Activated naive CD8-positive, alpha-beta T cell treated with anti-CD3 and anti-CD28 coated beads, Interleukin-2, amount 10 ng/mL, durations not matched to agents 7 days and 5 days (primary cell): ENCODE results near the gene MAPRE2. TPM values are rescaled to one million over a fixed set of nuclear protein-coding genes. Genes with fewer than 3 reads are reported as not detected.
A peak's percentile ranks its signal among the peaks of the same experiment; 100 is the strongest.
"Not testable (repeated sequence)": the region's sequence is repeated elsewhere in the genome, so short reads cannot be mapped to it uniquely, and the experiment has no call there.

Experiments
- ATAC-seq: fragments of 150-1000 bp; cut with Tn5 transposase; one replicate; pipeline ENCODE4 v1.10.0; 2021; ENCODE audit warnings: low read depth, moderate library complexity
- POLR2A ChIA-PET: fragments of 350-600 bp; sonication (Branson Sonifier 250); formaldehyde crosslinking; loops from one replicate; lab custom pipeline; 2021; ENCODE audit warnings: antibody characterized with exemption; lab: Charles Lee
- DNase-seq: peaks from one replicate; pipeline ENCODE4 v3.0.0; 2021
- H3K27ac Mint-ChIP-seq: one replicate; pipeline ENCODE4 v1.8.0; 2022; ENCODE audit warnings: mild to moderate bottlenecking, mixed read lengths
- H3K27me3 Mint-ChIP-seq: one replicate; pipeline ENCODE4 v1.8.0; 2022; ENCODE audit warnings: mild to moderate bottlenecking, moderate library complexity, mixed read lengths
- H3K36me3 Mint-ChIP-seq: one replicate; pipeline ENCODE4 v1.8.0; 2021; ENCODE audit warnings: mild to moderate bottlenecking, mixed read lengths
- H3K4me1 Mint-ChIP-seq: one replicate; pipeline ENCODE4 v1.8.0; 2021; ENCODE audit warnings: mixed read lengths
- H3K4me3 Mint-ChIP-seq: one replicate; pipeline ENCODE4 v1.8.0; 2022; ENCODE audit warnings: mild to moderate bottlenecking, moderate library complexity, mixed read lengths
- H3K9me3 Mint-ChIP-seq: one replicate; pipeline ENCODE4 v1.8.0; 2021; ENCODE audit warnings: mixed read lengths
- total RNA-seq, 2 experiments: library from RNA; stranded (reverse); gene quantifications; one replicate each; pipeline ENCODE4 v1.2.3, GENCODE V29; 2021

Gene MAPRE2
- total RNA-seq, 2 experiments from 2014 or later = 61.5 to 63.2 TPM

DNA sequence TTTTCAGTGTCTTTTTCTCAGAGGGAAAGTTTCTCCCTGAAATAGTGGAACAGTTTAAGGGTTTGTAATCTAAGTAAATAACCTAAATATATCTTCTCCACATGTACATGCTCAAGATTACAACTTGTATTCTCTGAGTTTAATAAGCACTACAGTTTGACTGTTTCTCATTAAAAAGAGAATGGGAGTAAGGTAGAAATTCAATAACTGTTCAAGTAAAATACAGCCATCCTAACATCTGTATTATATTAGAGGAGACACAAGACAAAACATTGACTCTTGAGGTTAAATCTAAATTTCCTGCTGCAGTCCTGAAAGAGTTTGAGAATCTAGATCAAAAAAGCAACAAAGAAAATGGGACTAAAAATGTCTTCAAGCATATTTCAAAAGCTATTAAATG lies 126.6 kb downstream of the MAPRE2 start:
- H3K9me3 Mint-ChIP-seq = no peaks in the 10 kb centered on the region

DNA sequence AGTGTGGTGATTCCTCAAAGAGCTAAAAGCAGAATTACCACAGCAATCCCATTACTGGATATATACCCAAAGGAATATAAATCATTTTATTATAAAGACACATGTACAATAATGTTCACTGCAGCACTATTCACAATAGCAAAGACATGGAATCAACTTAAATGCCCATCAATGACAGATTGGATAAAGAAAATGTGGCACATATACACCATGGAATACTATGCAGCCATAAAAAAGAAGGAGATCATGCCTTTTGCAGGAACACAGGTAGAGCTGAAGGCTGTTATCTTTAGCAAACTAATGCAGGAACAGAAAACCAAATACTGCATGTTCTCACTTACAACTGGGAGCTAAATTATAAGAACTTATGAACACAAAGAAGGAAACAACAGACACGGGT lies 129.1 kb downstream of the MAPRE2 start:
- H3K4me3 Mint-ChIP-seq, H3K27me3 Mint-ChIP-seq, DNase-seq, H3K9me3 Mint-ChIP-seq, H3K36me3 Mint-ChIP-seq, POLR2A ChIA-PET, H3K4me1 Mint-ChIP-seq, H3K27ac Mint-ChIP-seq, ATAC-seq: not testable (repeated sequence)

More for the DNA sequence above, 126.6 kb downstream of the MAPRE2 start:
- POLR2A ChIA-PET = no interaction called here
- no peak overlapping the region for H3K4me3 Mint-ChIP-seq
- ATAC-seq = no peak
- no peak overlapping the region for H3K27ac Mint-ChIP-seq
- no peak for DNase-seq
- H3K27me3 Mint-ChIP-seq = peaks cover 2% of the 10 kb centered on the region
- H3K4me1 Mint-ChIP-seq = peaks cover 3% of the 10 kb centered on the region
- H3K36me3 Mint-ChIP-seq = peaks cover 1% of the 10 kb centered on the region

DNA sequence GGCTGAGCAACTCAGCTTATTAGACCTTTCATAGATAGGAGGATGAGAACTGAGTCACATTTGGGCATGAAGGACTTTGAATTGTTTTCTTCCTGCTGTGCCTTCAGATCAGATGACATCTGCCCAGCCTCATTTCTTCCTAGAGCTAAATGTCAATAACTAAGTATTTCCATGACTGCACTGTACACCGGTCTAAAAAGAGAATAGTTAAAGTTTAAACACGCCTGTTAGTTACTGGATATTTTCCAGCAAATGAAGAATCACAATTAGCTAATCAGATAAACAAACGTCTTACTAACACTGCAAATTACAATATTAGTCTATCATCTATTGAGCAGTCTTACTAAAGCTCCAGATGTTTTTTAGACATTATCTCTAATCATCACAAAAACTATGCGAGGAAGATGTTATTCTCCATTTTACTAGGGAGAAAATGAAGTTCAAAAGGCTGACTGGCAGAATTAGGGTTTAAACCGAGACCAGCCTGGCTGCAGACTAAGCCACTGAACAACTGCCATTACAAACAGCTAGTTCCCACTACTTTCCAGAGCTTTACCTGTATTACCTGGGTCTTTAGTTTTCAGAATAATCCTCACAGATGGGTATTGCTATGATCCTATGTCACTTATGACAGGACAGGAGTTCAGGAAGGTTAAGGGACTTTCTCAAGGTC lies 130.2 kb downstream of the MAPRE2 start:
- Mint-ChIP-seq H3K27ac (no peak overlapping the region), H3K4me3 (no peak overlapping the region), H3K27me3 (no peaks in the 10 kb centered on the region), H3K9me3 (peaks cover 7% of the 10 kb centered on the region), H3K4me1 (peaks cover 8% of the 10 kb centered on the region), H3K36me3 (peaks cover 4% of the 10 kb centered on the region)
- ATAC-seq (no peak), DNase-seq (no peak)
- POLR2A ChIA-PET = interaction anchor here (0.6 kb wide), 1 partner anchor 119 kb away, joined by 3 read pairs; no protein-coding TSS in a partner anchor

DNA sequence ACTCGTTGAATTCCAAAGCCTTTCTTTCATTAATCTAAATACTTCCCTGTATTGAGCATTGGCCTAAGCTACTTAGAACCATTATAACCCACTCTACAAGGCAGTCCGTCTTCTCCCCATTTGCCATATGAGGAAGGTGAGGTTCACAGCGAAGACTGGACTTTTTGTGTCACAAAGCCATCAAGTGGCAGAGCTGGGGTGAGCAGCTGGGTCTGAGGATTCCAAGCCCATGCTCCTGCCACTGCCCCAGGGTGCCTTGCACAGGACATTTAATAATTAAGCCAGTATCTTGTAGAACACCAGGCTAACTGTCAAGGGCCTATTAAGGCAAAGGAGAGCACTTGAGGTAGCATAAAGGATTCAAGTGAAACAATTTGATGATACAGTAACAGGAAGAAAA lies 130.8 kb downstream of the MAPRE2 start:
- POLR2A ChIA-PET = no interaction called here
- no peak overlapping the region for H3K4me3 Mint-ChIP-seq
- peaks cover 7% of the 10 kb centered on the region for H3K36me3 Mint-ChIP-seq
- ATAC-seq (no peak), DNase-seq (no peak)
- H3K27me3 Mint-ChIP-seq = no peaks in the 10 kb centered on the region
- H3K27ac Mint-ChIP-seq = no peak overlapping the region
- H3K9me3 Mint-ChIP-seq = peaks cover 10% of the 10 kb centered on the region
- peaks cover 8% of the 10 kb centered on the region for H3K4me1 Mint-ChIP-seq

DNA sequence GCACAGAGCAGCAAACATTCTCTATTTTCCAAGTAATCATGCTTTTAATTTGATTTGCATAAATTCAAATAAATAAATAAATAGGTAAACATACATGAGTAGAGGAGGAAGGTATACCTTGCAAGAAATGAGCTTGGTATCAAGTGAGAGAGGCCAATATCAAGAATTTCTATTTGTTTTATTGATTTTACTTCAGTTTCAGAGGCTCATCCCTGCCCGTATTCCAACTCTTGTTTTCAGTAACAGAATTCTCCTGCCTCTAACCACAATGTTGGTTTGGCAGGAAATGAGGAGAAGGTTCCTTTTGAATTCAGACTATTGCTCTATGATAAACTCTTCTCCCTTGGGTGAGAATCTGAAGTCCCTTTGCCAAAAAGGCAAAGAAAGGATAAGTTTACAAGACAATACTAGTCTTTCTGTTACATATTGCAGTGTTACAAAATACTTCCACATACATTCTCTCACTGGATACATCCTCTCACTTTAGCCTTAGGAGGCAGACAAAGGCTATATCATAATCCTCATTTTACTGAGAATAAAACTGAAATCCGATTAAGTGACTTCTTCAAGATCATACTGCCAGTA lies 131.3 kb downstream of the MAPRE2 start:
- POLR2A ChIA-PET = no interaction called here
- no peak overlapping the region for H3K4me3 Mint-ChIP-seq
- H3K27ac Mint-ChIP-seq = no peak overlapping the region
- peaks cover 8% of the 10 kb centered on the region for H3K36me3 Mint-ChIP-seq
- H3K4me1 Mint-ChIP-seq = peaks cover 8% of the 10 kb centered on the region
- peaks cover 10% of the 10 kb centered on the region for H3K9me3 Mint-ChIP-seq
- H3K27me3 Mint-ChIP-seq = no peaks in the 10 kb centered on the region
- no peak for DNase-seq
- no peak for ATAC-seq

DNA sequence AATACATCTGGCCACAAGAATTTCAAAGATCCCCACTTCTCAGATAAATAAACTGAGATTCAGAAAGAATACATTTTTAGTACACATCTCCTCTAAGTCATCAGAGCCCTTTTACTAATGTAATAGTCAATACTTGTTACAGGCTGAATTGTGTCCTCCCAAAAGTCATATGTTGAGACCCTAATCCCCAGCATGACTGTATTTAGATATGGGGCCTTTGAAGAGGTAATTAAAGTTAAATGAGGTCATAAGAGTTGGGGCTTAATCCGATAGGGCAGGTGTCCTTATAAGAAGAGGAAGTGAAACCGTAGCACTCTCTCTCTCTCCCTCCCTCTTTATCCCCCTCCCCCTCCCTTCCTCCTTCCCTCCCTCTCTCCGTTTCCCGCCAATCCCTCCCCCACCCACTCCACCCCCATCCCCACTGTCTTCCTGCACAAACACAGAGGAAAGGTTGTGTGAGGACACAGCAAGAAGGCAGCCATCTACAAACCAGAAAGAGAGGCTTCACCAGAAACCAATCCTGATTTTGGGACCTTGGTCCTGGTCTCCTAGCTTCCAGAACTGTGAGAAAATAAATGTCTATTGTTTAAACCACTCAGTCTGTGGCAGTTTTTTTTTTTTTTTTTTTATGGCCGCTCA lies 133.0 kb downstream of the MAPRE2 start:
- H3K27ac Mint-ChIP-seq = peak overlapping the region; percentile 40
- ATAC-seq (peak; percentile 61), DNase-seq (no peak)
- H3K9me3 Mint-ChIP-seq = peaks cover 10% of the 10 kb centered on the region
- POLR2A ChIA-PET = interaction anchor here (0.7 kb wide), 1 partner anchor 133 kb away, joined by 3 read pairs; the partner anchor contains the start of gene MAPRE2
- peaks cover 8% of the 10 kb centered on the region for H3K36me3 Mint-ChIP-seq
- H3K4me1 Mint-ChIP-seq = peaks cover 8% of the 10 kb centered on the region
- no peaks in the 10 kb centered on the region for H3K27me3 Mint-ChIP-seq
- no peak overlapping the region for H3K4me3 Mint-ChIP-seq

DNA sequence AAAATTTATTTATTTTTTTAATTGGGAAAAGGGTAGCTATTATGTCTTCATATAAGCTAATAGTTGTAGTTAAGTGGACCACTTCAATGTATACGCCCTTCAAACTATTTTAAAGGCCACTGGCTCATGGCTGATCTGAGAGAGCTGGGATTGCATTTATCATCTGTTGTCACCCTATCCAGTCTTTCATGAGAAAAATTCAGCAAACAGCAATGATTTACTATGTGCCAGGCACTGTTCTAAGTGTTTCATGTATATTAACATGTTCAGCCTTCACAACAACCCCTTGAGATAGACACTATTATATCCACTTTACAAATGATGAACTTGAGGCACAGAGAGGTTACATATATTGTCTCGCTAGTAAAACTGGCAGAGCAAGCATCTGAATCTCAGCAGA lies 133.5 kb downstream of the MAPRE2 start:
- no peak for ATAC-seq

DNA sequence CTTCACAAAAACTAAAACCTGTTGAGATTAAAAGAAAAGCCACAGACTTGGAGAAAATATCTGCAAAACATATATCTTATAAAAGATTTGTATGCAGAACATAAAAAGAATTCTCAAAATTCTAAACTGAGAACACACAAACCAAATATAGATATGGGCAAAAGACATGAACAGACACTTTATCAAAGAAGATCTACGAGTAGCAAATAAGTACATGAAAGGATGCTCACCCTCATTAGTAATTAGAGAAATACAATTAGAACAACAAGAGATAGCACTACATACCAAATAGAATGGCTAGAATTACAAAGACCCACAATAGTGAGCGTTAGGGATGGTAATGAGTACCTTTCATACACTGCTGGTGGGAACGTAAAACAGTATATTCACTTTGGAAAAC lies 135.7 kb downstream of the MAPRE2 start:
- Mint-ChIP-seq H3K27me3 (peaks cover 4% of the 10 kb centered on the region), H3K4me1 (peaks cover 8% of the 10 kb centered on the region), H3K27ac (no peak overlapping the region), H3K36me3 (peaks cover 7% of the 10 kb centered on the region), H3K4me3 (no peak overlapping the region), H3K9me3 (peaks cover 10% of the 10 kb centered on the region)
- no peak for ATAC-seq
- POLR2A ChIA-PET = no interaction called here
- DNase-seq = no peak

More for the DNA sequence above, 133.5 kb downstream of the MAPRE2 start:
- H3K4me3 Mint-ChIP-seq = no peak overlapping the region
- H3K27me3 Mint-ChIP-seq = no peaks in the 10 kb centered on the region
- DNase-seq = no peak
- POLR2A ChIA-PET = interaction anchor here (0.7 kb wide), 1 partner anchor 134 kb away, joined by 3 read pairs; the partner anchor contains the start of gene MAPRE2
- H3K9me3 Mint-ChIP-seq = peaks cover 10% of the 10 kb centered on the region
- H3K36me3 Mint-ChIP-seq = peaks cover 7% of the 10 kb centered on the region
- H3K27ac Mint-ChIP-seq = no peak overlapping the region
- H3K4me1 Mint-ChIP-seq = peaks cover 8% of the 10 kb centered on the region

DNA sequence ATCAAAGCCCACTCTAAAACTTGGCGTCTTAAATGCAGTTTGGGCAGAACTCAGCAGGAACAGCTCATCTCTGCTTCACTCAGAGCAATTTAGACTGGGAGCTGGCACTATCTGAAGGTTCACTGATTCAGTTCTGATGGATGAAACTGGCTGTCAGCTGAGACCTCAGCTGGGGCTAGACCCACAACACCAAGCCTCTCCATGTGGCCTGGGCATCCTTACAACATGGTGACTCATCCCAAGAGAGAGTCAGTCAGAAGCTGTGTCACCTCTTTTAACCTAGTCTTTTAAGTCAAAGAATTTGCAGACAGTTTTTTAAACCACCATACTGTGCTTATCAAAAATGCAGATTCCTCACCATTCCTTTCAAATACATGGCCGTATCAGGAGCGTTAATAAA lies 137.0 kb downstream of the MAPRE2 start:
- POLR2A ChIA-PET = interaction anchor here (1.5 kb wide), 1 partner anchor 16 kb away, joined by 3 read pairs; no protein-coding TSS in a partner anchor
- DNase-seq (no peak), ATAC-seq (no peak)
- Mint-ChIP-seq H3K4me1 (peaks cover 5% of the 10 kb centered on the region), H3K27me3 (peaks cover 6% of the 10 kb centered on the region), H3K9me3 (peaks cover 10% of the 10 kb centered on the region), H3K4me3 (no peak overlapping the region), H3K36me3 (peaks cover 7% of the 10 kb centered on the region), H3K27ac (no peak overlapping the region)

DNA sequence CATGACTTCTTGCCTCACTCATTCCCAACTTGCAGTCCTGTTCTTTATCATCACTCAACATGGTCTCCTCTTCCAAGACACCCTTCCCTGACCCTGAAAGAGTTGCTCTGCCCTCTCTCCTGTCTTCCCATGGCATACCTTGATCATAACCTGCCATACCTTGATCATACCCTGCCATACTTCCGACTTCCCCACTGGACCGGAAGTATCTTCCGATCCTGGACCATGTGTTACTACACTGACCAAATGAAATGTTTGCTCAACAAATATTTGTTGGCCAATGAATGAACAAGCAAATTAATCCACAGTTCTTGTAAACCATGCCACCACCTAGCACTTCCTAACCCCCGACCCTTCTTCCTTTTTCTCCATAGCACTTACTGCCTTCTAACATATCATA lies 138.7 kb downstream of the MAPRE2 start:
- Mint-ChIP-seq H3K4me1 (no peaks in the 10 kb centered on the region), H3K9me3 (peaks cover 4% of the 10 kb centered on the region), H3K36me3 (peaks cover 7% of the 10 kb centered on the region), H3K27me3 (peaks cover 6% of the 10 kb centered on the region), H3K4me3 (no peak overlapping the region), H3K27ac (no peak overlapping the region)
- POLR2A ChIA-PET = no interaction called here
- ATAC-seq (no peak), DNase-seq (no peak)

DNA sequence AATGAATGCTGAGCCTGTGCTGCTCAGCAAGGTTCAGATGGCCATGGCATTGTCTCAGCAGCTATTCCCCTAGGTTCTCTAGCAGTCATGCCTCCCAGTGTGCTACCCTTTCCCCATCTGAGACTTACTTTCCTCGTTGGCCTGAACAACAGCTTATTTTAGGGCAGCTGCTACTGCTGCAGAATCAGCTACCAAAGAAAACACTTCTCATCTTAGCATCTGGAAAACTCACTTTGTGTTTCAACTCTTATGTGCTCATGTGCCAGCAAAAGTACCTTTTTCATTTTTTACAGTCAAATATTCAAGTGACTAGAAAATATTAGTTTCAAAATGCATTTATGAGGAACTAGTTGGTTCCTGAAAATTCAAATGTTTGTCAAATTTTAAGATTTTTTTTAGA lies 139.2 kb downstream of the MAPRE2 start:
- H3K27ac Mint-ChIP-seq = no peak overlapping the region
- no peaks in the 10 kb centered on the region for H3K4me1 Mint-ChIP-seq
- no peak overlapping the region for H3K4me3 Mint-ChIP-seq
- peaks cover 4% of the 10 kb centered on the region for H3K9me3 Mint-ChIP-seq
- peaks cover 6% of the 10 kb centered on the region for H3K27me3 Mint-ChIP-seq
- POLR2A ChIA-PET = no interaction called here
- ATAC-seq (no peak), DNase-seq (no peak)
- peaks cover 7% of the 10 kb centered on the region for H3K36me3 Mint-ChIP-seq

DNA sequence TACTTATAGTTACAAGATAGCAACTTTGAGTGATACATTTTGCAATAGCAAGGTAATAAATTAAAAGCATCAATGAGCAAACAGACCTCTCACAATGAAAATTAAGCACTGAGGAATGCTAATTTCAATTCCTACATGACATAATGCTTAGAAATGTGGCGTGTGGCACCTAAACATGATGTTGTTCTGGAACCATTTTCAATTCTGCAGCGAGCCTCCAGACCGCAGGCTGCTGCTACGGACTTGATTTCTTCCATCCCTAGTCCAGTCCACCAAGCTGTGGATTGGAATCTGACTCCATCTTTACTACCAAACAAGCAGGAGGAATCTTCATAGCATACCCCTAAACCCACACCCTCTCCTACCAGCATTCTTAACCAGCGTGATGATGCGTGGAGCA lies 140.9 kb downstream of the MAPRE2 start:
- H3K27me3 Mint-ChIP-seq = peaks cover 8% of the 10 kb centered on the region
- no peaks in the 10 kb centered on the region for H3K4me1 Mint-ChIP-seq
- ATAC-seq (no peak), DNase-seq (no peak)
- no peak overlapping the region for H3K27ac Mint-ChIP-seq
- POLR2A ChIA-PET = no interaction called here
- peaks cover under 1% of the 10 kb centered on the region for H3K36me3 Mint-ChIP-seq
- H3K9me3 Mint-ChIP-seq = no peaks in the 10 kb centered on the region
- H3K4me3 Mint-ChIP-seq = no peak overlapping the region

DNA sequence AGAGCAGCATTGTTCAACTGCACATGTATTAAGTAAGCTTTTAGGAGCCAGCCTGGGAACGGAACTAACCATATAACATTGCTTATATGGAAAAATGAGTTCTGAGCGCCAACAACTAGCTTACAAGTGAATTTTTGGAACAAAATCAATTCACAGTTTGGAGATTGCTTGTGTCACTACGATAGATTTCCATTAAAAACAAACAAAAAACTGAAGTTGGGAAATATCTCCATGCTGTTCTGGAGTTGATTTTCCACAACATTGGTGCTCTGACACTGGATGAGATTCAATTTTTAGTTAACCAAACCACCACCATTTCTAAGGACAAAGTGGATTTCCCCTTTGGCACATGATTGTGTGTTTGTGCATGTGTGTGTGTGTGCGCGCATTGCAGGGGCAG lies 142.7 kb downstream of the MAPRE2 start:
- POLR2A ChIA-PET = no interaction called here
- no peaks in the 10 kb centered on the region for H3K9me3 Mint-ChIP-seq

DNA sequence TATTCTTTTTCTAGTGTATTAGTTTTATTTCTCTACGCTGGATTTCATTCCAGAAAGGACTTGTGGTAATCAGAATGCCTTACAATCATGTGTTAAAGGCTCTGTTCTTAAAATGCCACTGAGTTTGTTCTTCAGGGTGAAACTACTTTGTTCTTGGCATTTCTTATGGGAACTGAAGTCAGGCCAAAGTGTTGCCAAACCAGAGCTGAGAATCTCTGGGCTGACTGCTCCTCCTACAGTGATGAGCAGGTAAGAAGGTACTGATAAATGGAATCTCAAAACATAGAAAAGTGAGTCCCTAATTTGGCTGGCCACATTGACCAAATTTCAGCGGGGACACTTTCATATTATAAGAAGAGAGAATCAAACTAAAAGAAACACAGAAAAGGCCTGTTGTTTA lies 144.6 kb downstream of the MAPRE2 start:
- Mint-ChIP-seq H3K4me3 (no peak overlapping the region), H3K4me1 (no peaks in the 10 kb centered on the region), H3K27ac (no peak overlapping the region), H3K36me3 (no peaks in the 10 kb centered on the region), H3K9me3 (no peaks in the 10 kb centered on the region), H3K27me3 (peaks cover 8% of the 10 kb centered on the region)
- DNase-seq = no peak
- no peak for ATAC-seq
- POLR2A ChIA-PET = no interaction called here

More for the DNA sequence above, 142.7 kb downstream of the MAPRE2 start:
- Mint-ChIP-seq H3K27ac (no peak overlapping the region), H3K4me1 (no peaks in the 10 kb centered on the region), H3K36me3 (no peaks in the 10 kb centered on the region), H3K4me3 (no peak overlapping the region), H3K27me3 (peaks cover 8% of the 10 kb centered on the region)
- DNase-seq (no peak), ATAC-seq (no peak)
